SKM-1 (cell line): Measurements from ENCODE around the gene TSPAN31.

ENCODE experiments used
- DNase-seq: peaks from one replicate; lab custom pipeline; 2025; ENCODE audit not compliant: unreplicated experiment; lab: John Stamatoyannopoulos, UW

Gene TSPAN31

DNA sequence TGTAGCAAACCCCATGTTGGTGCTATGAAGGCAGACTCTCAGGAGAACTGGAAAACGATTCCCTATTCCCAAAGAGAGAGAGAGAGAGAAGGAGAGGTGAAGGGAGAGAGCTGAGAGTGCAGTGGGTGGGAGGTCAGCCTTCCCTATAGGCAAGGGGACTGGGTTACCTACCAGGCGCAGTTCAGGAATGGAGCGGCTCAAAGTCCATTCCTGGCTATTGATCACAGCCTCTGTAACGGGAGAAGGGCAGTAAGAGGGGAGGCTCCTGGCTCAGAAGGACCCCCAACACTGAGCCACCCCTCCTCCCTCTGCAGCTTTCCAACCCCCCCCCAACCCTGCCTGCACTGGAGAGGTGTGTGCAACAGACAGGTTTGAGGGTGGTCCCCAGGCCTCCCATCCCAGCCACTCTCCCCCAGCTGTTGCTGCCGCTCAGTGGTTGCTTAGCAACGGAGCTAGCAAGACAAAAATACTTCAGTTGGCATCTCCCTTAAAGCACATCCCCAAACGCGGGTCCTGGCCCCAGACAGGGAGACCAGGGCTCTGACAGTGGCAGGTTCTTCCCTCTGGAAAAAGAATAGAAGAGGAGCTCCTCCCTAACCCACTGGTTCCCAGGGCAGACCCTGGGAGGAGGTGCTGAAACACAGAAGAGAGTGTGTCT is 9.5 kb upstream of the TSPAN31 start:
- DNase-seq = no peak

GRCh38 chr12:57735952-57736740 is 8.7 kb upstream of the TSPAN31 start:
- no peak for DNase-seq

GRCh38 chr12:57736741-57737466 is 7.9 kb upstream of the TSPAN31 start:
- DNase-seq = no peak

GRCh38 chr12:57737467-57738460 is 7.1 kb upstream of the TSPAN31 start:
- no peak for DNase-seq

DNA sequence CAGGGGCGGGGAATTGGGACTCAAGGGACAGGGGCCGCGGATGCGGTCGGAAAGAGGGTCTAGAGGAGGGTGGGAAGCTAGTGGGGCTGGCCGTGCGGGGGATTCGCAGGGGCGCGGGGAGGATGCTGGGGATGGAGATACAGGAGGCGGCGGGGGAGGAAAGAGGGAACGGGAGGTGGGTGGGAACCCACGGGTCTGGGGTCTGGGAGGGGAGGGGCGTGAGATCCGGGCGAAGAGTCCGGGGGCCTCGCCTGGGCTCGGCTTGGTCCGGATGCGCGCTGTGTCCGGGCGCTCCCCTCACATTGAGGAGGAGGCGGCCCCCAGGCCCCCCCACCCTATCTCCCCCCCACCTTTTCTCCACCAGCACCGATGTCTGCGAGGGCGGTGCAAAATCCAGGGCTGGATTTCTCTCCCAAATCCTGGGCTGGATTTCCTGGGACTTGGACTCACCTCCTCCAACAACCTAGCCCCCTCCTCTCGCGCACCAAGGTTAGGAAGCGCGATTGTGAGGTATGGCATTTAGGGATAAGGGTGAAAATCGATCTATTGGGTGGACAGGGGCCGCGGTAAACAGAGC is 6.1 kb upstream of the TSPAN31 start, which contains the start of gene AGAP2:
AGAP2 (minus strand) TSS at position 82 of the 577 bp plus-strand sequence. CDS start 496 bp downstream, outside the sequence.
- DNase-seq = no peak

- DNase-seq = no peak
Observed at GRCh38 chr12:57739387-57739786, 5.5 kb upstream of the TSPAN31 start.

DNA sequence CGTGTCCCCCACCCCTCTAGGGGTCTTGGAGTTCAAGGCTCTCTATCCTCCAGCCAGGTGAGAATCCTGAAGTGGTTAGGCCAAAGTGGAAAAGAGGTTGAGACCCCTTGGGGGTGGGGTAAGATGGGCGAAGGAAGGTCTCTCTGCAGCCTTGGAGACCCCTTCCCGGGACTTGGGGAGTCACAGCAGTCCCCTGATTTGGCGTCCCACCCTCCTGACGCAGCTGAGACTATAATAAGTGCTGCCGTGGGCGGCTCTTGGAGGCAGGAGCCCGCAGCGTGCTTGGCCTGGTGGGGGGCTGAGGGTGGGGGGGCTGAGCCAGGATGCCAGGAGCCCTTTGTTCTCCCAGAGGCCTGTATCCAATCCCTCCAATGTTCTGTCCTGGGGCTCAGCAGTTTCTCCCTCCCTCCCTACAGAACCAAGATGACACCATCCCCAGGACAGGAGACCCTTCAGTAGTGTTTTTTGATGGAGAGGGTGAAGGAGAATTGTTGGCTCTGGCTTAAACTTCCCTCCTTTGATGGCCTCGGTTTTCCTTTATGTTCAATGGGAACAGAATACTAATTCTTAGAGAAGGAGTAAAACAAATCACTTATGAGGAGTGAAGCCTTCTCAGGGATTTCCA is 4.8 kb upstream of the TSPAN31 start:
- DNase-seq = no peak

DNA sequence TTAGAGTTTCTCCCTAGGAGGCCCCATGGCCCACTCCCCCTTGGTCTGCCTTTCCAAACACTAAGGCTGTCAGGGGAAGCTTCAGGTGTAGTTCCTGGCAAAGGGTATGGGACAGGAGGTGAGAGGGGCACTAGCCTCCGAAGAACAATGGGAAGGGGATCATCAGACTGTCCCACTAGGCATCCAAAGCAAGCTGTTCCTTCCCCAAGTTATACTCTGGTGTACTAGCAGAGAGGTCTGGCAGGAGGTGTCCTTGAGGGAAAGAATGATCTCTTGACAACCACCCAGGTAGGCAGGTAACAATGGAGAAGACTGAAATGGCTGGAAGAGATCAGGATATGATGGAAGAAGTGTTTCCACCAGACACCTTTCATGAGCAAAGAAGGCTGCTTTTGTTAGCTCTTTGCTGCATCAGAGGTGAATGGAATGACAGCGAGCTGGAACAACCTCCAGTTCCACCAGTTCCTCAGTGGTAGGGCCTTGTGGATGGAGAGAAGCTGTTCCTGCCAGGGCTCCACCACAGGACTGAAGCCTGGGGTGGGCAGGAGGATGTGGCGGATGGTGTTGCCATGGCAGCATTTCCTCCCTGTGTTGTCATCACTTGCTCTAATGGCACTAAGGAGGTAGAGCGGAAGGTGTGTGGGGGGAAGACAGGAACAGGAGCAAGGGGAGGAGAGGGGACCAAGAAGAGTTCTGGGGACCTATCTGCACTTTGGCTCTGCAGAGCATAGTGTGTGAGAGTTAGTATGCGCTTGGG is 4.0 kb upstream of the TSPAN31 start:
- DNase-seq = no peak

- DNase-seq = no peak
Observed at GRCh38 chr12:57741413-57741789, 3.4 kb upstream of the TSPAN31 start.

DNA sequence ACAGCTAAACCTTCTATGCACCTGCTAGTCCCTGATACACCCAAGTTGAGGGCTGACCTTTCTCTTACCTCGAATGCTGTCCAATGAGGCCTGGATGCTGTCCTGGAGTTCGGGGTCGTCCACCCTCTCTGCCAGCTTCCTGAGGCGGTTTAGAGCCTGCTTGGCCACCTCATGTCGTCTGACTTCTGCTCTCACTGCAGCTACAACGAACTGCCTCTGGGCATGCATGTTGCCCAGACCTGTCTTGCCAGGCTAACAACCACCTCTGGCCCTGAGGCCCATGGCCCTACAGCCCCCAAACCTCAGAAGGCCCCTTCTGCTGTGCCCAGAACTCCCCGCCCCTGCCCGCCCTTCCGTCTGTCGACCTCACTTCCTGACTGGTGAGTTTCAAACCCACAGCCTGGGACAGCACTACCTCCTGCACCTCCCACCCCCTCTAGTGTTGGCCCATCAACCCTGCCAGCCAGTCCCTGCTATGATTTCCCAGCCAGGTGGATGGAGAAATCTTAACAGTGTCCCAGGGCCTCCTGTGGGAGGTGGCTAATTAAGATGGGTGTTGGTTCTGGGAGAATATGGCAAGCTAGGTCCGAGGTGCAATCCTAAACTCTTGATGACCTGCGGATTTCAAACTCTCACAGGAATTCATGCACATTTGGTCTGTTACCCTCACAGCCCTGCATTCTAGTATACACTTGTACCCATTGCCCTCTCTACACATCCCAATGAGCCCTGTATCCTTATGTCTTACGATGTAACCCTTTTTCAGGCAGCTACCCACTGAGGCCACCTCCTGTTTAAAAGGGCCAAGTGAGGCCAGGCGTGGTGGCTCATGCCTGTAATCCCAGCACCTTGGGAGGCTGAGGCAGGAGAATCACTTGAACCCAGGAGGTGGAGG is 2.7 kb upstream of the TSPAN31 start:
- no peak for DNase-seq

- DNase-seq = no peak
Observed at GRCh38 chr12:57743769-57744168, 1.1 kb upstream of the TSPAN31 start.

DNA sequence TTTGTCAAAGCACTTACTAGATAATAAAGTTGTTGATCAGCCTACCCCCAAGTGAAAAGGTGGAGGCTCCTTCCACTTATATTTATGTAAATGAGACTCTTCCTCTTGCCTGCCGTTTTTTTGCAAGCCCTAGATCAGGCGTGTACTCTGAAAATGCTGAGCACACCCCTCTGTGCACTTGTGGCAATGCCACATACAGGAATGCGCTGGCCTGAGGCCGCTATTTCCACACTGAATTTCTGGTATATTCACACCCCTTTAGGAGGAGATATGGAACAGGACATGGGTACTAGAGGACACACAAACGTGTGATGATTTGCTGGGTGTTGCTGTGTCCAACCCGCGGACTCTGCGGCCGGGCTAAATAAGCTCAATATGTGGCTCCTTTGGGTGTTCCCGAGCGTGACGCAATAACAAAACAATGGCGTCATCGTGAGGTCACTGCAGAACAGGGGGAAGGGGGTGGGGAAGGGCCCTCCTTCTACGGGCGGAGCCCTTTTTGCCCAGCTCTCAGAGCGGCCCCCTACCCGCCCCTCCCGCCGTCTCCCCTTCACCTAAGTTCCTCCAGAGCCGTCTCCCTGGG is 554 bp upstream of the TSPAN31 start:
- no peak for DNase-seq

DNA sequence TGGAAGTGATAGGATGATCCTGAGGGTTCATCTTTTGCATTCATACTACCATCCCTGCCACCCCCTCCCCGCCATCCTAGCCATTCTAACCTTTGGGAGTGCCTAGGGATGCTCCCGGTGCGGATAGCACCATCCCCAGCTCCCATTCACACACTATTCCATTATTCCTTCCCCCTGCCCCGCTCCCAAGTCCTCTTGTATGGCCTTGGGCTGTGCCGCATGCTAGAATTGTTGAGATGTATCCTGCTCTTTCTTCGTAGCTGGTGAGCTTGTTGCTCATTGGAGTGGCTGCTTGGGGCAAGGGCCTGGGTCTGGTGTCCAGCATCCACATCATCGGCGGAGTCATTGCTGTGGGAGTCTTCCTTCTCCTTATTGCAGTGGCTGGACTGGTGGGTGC is 644 bp downstream of the TSPAN31 start:
- no peak for DNase-seq

DNA sequence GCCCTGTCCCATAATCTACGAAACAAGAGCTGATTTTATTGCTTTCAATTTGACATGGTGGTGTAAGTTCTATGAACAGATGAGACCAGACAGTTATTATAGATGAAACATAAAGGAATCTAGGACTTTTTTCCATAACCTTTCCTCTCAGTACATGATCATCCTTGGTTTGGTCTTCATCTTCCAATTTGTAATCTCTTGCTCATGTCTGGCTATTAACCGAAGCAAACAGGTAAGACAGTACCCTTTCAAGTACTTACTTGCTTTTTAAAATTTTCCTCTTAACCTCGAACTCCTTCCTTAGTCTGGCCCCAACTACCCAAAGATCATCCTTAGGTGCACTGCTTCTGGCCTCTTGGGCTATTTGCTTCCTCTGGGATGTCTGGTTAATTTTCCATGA is 1.2 kb downstream of the TSPAN31 start:
- no peak for DNase-seq

- DNase-seq = no peak
Observed at GRCh38 chr12:57749061-57749460, 4.2 kb downstream of the TSPAN31 start.

DNA sequence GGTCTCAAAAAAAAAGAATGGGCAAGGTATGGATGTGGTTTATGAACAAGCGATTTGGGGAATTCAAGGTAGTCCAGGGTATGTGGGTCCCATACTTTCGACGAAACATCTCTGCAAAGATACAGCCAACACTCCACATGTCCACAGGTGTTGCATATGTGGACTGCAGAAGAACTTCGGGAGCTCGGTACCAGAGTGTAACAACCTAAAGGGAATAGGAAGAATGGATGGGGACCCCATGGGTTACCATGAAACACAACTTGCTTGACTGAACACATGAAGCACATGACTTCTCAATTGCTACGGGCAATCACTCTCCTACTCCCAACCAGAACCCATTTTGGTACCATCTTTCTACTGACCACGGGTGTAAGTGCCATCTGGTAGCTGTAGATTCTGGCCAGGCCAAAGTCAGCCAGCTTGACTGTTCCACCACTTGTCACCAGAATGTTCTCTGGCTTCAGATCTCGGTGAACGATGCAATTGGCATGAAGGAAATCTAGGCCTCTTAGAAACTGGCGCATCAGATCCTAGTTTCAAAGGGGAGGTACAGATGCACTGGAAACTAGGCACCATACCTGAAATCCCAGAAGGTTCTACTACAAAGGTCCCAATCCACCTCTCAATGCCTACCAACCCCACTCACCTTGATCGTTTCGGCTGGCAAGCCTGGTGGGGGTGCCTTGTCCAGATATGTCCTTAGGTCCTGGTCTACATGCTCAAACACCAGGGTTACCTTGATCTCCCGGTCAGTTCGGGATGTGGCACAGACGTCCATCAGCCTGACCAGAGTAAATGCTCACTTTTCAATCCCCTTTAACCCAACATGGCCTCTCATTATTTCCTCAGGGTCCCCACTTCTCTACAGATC is 6.0 kb downstream of the TSPAN31 start:
- no peak for DNase-seq

GRCh38 chr12:57751432-57751787 is 6.6 kb downstream of the TSPAN31 start:
- DNase-seq = no peak
